HG02852 (cell line): Measurements from ENCODE around the gene TCHP.
"Not testable (repeated sequence)": the region's sequence is repeated elsewhere in the genome, so short reads cannot be mapped to it uniquely, and the experiment has no call there.

Experiments
- ATAC-seq: cut with Tn5 transposase; IDR thresholded peaks from one replicate; pipeline ENCODE4 v1.9.1; 2021; ENCODE audit warnings: mild to moderate bottlenecking, moderate library complexity; ENCODE audit not compliant: unreplicated experiment

TCHP gene

GRCh38 chr12:109879351-109880042, 20.6 kb upstream of the TCHP start:
- ATAC-seq: no peak

GRCh38 chr12:109880043-109880931, 19.8 kb upstream of the TCHP start, which contains the start of gene GLTP:
Gene GLTP (minus strand): TSS chr12:109880541. CDS start chr12:109880374, 167 bp downstream.
- ATAC-seq: peak; percentile 90

- ATAC-seq: no peak
Measured at GRCh38 chr12:109880938-109881337, 19.1 kb upstream of the TCHP start.

GRCh38 chr12:109881752-109882151, 18.3 kb upstream of the TCHP start:
- ATAC-seq: no peak

- no peak for ATAC-seq
Measured at GRCh38 chr12:109883461-109883860, 16.6 kb upstream of the TCHP start.

- ATAC-seq: no peak
Measured at GRCh38 chr12:109885616-109886015, 14.5 kb upstream of the TCHP start.

- ATAC-seq: no peak
Measured at GRCh38 chr12:109888179-109889020, 11.7 kb upstream of the TCHP start.

GRCh38 chr12:109890620-109891170, 9.4 kb upstream of the TCHP start:
- no peak for ATAC-seq

GRCh38 chr12:109891731-109892130, 8.3 kb upstream of the TCHP start:
- not testable (repeated sequence) for ATAC-seq

GRCh38 chr12:109892165-109892715, 7.8 kb upstream of the TCHP start:
- ATAC-seq: no peak

GRCh38 chr12:109892748-109893147, 7.3 kb upstream of the TCHP start:
- ATAC-seq: peak; percentile 56

GRCh38 chr12:109893261-109893995, 6.6 kb upstream of the TCHP start:
- ATAC-seq: no peak

GRCh38 chr12:109894939-109895338, 5.1 kb upstream of the TCHP start:
- no peak for ATAC-seq

GRCh38 chr12:109896188-109896587, 3.9 kb upstream of the TCHP start:
- ATAC-seq: no peak

GRCh38 chr12:109897029-109897428, 3.0 kb upstream of the TCHP start:
- ATAC-seq: no peak

GRCh38 chr12:109899345-109899744, 729 bp upstream of the TCHP start:
- ATAC-seq: not testable (repeated sequence)

- peak; percentile 19 for ATAC-seq
Measured at GRCh38 chr12:109900752-109901580, 892 bp downstream of the TCHP start.

- ATAC-seq: no peak
Measured at GRCh38 chr12:109902891-109903418, 2.9 kb downstream of the TCHP start.

GRCh38 chr12:109905301-109905700, 5.2 kb downstream of the TCHP start:
- ATAC-seq: no peak
